NCI-H526 (cell line): ENCODE measurements around the gene SLC23A2.
"Not testable (repeated sequence)": the region's sequence is repeated elsewhere in the genome, so short reads cannot be mapped to it uniquely, and the experiment has no call there.

Experiments used
- DNase-seq, 2 experiments: peaks; one replicate each; lab custom pipeline; 2025; lab: John Stamatoyannopoulos, UW

SLC23A2 gene

DNA sequence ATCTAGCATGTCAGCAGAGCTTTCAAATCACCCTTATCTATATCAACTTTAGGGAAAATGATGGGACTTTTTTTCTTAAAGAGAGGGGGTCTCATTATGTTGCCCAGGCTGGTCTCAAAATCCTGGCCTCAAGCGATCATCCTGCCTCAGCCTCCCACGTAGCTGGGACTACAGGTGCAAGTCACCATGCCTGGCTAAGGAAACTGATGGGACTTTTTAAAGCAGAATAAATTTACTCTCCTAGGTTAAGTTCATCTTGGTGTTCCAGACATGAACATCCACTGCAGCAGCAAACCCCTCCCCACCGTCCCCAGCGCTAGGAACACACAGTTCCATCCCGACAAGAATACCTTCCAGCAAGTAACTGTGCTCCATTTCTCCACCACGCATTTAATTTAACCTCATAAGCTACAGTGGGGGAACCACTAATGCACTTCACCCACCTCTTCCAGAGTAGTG, 64.9 kb downstream of the SLC23A2 start:
- DNase-seq = no peak

DNA sequence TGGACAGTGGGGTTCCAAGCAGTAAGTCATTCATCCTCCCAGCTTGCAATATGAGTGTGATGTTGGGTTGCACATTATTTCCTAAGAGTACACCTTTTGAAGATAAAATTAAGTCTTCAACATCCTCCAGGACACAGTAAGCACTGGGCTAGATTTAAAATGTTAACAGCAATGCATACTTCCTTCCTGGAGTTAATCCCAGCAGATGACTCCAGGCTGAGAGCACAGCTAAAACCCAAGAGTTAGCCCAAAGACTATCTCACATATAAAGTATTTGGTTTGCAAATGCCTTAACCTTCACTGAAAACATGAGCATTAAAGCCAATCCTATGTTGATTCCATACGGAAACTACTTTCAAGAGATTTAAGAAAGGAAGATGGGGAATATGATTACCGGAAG, 69.2 kb downstream of the SLC23A2 start:
- DNase-seq = peak in 1 of 2 experiments; percentile 23

- no peak for DNase-seq
These were observed 71.5 kb downstream of the SLC23A2 start for GRCh38 chr20:4929686-4930397.

- no peak for DNase-seq
These were observed 74.7 kb downstream of the SLC23A2 start for GRCh38 chr20:4926531-4927156.

- DNase-seq = no peak
These were observed 75.3 kb downstream of the SLC23A2 start for GRCh38 chr20:4925842-4926530.

DNA sequence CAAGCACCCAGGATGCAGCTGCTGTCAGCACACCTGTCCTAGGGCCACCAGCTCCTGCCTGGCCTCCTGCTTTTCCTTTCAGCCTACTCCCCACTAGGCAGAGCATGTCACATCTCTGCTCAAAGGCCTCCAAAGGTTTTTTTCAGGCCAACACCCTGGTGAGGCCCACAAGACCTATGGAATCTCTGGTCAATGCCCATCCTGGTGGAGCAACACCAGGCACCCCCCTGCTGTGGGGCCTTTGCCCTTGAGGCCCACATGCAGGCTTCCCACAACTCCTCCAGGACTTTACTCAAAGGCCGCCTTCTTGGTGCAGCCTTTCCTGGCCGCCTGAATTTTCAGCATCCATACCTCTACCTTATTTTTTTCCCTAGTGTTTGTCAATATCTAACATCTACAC, 76.9 kb downstream of the SLC23A2 start:
- no peak for DNase-seq

DNA sequence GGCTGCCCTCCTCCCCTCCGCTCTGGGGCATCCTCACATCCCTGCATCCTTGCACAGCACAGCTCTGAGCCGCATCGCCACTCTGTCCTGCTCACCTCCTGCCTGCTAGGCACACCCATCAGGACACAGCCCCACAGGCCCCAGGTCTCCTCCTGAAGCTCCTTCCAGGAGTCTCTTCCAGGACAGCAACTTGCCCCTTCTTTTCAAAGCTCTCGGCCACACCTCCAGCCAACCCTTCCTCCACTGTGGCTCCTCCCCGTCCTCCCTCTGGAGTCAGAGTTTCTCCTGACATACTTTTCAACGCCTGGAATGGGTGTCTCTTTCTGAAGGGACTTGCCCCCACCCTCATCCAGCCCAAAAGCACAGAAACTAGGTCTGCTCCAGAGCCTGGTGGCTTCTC, 77.3 kb downstream of the SLC23A2 start:
- no peak for DNase-seq

- DNase-seq = no peak
These were observed 79.1 kb downstream of the SLC23A2 start for GRCh38 chr20:4922186-4922585.

GRCh38 chr20:4921271-4921670, 80.0 kb downstream of the SLC23A2 start:
- DNase-seq = not testable (repeated sequence)

GRCh38 chr20:4920655-4921054, 80.7 kb downstream of the SLC23A2 start:
- no peak for DNase-seq

- DNase-seq = no peak
These were observed 81.2 kb downstream of the SLC23A2 start for GRCh38 chr20:4920131-4920530.

DNA sequence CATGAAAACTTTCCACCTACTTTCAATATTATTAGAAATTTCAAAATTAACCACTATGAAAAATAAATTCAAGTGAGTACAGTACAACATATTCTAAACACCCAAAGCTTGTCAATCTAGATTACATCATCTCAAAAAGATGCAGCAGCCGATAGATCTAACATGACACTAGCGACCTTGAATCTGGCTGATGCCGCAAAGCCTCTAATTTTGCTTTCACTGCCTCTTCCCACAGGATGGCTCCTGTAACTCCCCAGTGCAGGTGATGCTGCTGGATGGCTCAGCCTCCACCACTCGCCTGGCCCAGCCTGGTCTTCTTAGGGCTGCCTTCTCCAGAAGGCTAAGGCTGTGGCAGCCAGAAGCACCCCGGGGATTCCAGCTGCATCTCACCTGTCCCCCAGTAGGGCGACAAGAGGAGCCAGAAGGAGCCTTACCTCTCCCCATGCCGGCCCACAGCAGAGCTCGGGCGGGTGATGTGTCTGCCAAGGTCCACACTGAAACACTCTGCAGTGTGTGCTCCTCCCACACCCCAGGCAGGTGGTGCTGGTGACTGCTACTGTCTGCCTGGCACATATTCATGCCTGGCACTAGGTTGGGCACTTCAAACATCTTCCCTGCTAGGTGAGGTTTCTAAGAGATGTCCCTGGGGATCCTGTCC, 82.1 kb downstream of the SLC23A2 start:
- DNase-seq = no peak

- no peak for DNase-seq
These were observed 82.8 kb downstream of the SLC23A2 start for GRCh38 chr20:4918473-4918872.

- DNase-seq = no peak
These were observed 84.1 kb downstream of the SLC23A2 start for GRCh38 chr20:4916971-4917881.

- no peak for DNase-seq
These were observed 88.2 kb downstream of the SLC23A2 start for GRCh38 chr20:4913147-4913546.

GRCh38 chr20:4912380-4913142, 88.7 kb downstream of the SLC23A2 start:
- DNase-seq = no peak

GRCh38 chr20:4910951-4911350, 90.4 kb downstream of the SLC23A2 start:
- DNase-seq = no peak

- no peak for DNase-seq
These were observed 95.7 kb downstream of the SLC23A2 start for GRCh38 chr20:4905613-4906012.

DNA sequence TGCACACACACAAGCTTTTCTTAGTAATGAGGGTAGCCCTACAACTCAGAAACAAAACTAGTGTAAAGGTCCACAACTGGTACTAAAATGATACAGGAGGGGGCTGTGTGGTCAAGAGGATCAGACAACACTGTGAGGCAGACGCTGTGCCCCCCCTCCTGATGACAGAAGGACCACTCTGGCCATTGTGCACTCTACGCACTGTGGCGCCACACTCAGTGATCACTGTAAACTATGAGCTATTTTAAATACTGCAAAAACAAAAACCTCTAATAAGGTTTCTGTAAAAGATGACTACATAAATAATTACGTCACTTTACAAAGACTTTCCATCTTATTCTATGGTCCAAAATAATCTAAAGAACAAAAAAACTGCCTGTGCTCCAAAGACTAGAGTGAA, 96.1 kb downstream of the SLC23A2 start:
- no peak for DNase-seq

GRCh38 chr20:4904127-4904860, 97.0 kb downstream of the SLC23A2 start:
- no peak for DNase-seq
